HepG2 (cell line): Measurements from ENCODE around the gene CNPPD1. TPM values are rescaled to one million over a fixed set of nuclear protein-coding genes. Genes with fewer than 3 reads are reported as not detected.
"Not testable (repeated sequence)": the region's sequence is repeated elsewhere in the genome, so short reads cannot be mapped to it uniquely, and the experiment has no call there.

ENCODE experiments used
- ERF ChIP-seq: IDR thresholded peaks from 2 replicates; pipeline ENCODE4 v1.6.1; 2018; ENCODE audit warnings: missing biosample characterization, missing genetic modification reagents
- GTF2F1 ChIP-seq: fragments of 150-350 bp; IDR thresholded peaks from 2 replicates; pipeline ENCODE4 v1.6.1; 2014; ENCODE audit warnings: low read length
- HMGXB3 ChIP-seq: sonication (generic); formaldehyde crosslinking; IDR thresholded peaks from 2 replicates; pipeline ENCODE4 v1.4.0; 2020; ENCODE audit warnings: missing genetic modification reagents, borderline replicate concordance
- HNF4A ChIP-seq: sonication (generic); formaldehyde crosslinking; IDR thresholded peaks from 2 replicates; pipeline ENCODE4 v1.4.0; 2020; ENCODE audit warnings: missing genetic modification reagents
- LCORL ChIP-seq, 2 experiments: fragments of 450-650 bp in 1 of 2; sonication (generic) in 1 of 2; formaldehyde crosslinking in 1 of 2; IDR thresholded peaks; 2 replicates each; pipeline versions ENCODE4 v1.5.0 to v1.6.1; 2017 to 2020; ENCODE audit warnings: antibody characterized with exemption in 1 of 2, missing genetic modification reagents in 1 of 2
- NFYB ChIP-seq: sonication (generic); formaldehyde crosslinking; IDR thresholded peaks from 2 replicates; pipeline ENCODE4 v1.4.0; 2020; ENCODE audit warnings: missing genetic modification reagents
- PAXIP1 ChIP-seq: sonication (generic); formaldehyde crosslinking; conservative IDR thresholded peaks from 2 replicates; pipeline ENCODE4 v1.4.0; 2020; ENCODE audit warnings: mild to moderate bottlenecking, missing genetic modification reagents, moderate library complexity
- POLR2AphosphoS5 ChIP-seq: IDR thresholded peaks from 2 replicates; pipeline ENCODE4 v1.6.1; 2012; ENCODE audit warnings: low read depth, low read length
- SOX5 ChIP-seq: IDR thresholded peaks from 2 replicates; pipeline ENCODE4 v1.6.1; 2016; ENCODE audit warnings: borderline replicate concordance
- SOX6 ChIP-seq, 2 experiments: fragments of 450-650 bp in 1 of 2; sonication (generic) in 1 of 2; formaldehyde crosslinking in 1 of 2; IDR thresholded peaks; 2 replicates each; pipeline versions ENCODE4 v1.4.0 to v1.6.1; 2017 to 2020; ENCODE audit warnings: antibody characterized with exemption in 1 of 2, mild to moderate bottlenecking in 1 of 2, missing genetic modification reagents in 1 of 2
- SP4 ChIP-seq: sonication (generic); formaldehyde crosslinking; IDR thresholded peaks from 2 replicates; pipeline ENCODE4 v1.8.1; 2023; ENCODE audit warnings: mild to moderate bottlenecking, missing genetic modification reagents
- ZGPAT ChIP-seq: IDR thresholded peaks from 2 replicates; pipeline ENCODE4 v1.6.1; 2016; ENCODE audit warnings: mild to moderate bottlenecking
- ZMYM4 ChIP-seq: sonication (generic); formaldehyde crosslinking; IDR thresholded peaks from 2 replicates; pipeline ENCODE4 v1.8.1; 2023; ENCODE audit warnings: mild to moderate bottlenecking, missing genetic modification reagents
- ZNF350 ChIP-seq: sonication (generic); formaldehyde crosslinking; IDR thresholded peaks from 2 replicates; pipeline ENCODE4 v1.4.0; 2020; ENCODE audit warnings: mild to moderate bottlenecking, low read depth, missing genetic modification reagents, borderline replicate concordance
- ZNF430 ChIP-seq: sonication (generic); formaldehyde crosslinking; IDR thresholded peaks from 2 replicates; pipeline ENCODE4 v1.9.0; 2021; ENCODE audit warnings: mild to moderate bottlenecking, missing genetic modification reagents
- ZNF510 ChIP-seq: sonication (generic); formaldehyde crosslinking; IDR thresholded peaks from 2 replicates; pipeline ENCODE4 v1.4.0; 2020; ENCODE audit warnings: low read depth, mild to moderate bottlenecking, missing genetic modification reagents
- polyA plus RNA-seq, 8 experiments: library from polyadenylated mRNA; depleted of rRNA in 3 of 8; stranded (reverse) in 7 of 8; unstranded in 1 of 8; fragments of >200 nt; fragmentation: Illumina TruSeq in 4 of 8; extraction: Trizol in 4 of 8; gene quantifications; 2 replicates each; pipeline versions ENCODE4 v1.2.1 to v1.2.3, GENCODE V29; 2011 to 2016; ENCODE audit warnings: low read depth in 4 of 8, missing spikeins in 1 of 8, mixed read lengths in 1 of 8; ENCODE audit not compliant: insufficient read depth in 1 of 8
- total RNA-seq, 5 experiments: library from RNA; depleted of rRNA; stranded (reverse); fragments of >200 nt; fragmentation: Illumina TruSeq; extraction: Trizol; gene quantifications; 2 replicates each; pipeline ENCODE4 v1.2.3, GENCODE V29; 2016; ENCODE audit warnings: low read depth in 1 of 5

CNPPD1 gene
- total and polyA plus RNA-seq, 2 of the 13 experiments (the other 11 are each of a cell fraction or from before 2014, with no cell fraction given): 35.5 to 49.4 TPM

- TF ChIP-seq ZGPAT (CRISPR knock-in tag) (peak; percentile 43; the same call in 1 of the 2 replicates), PAXIP1 (peak; percentile 26; the same call in 1 of the 2 replicates), ERF (CRISPR knock-in tag) (0 out of 2 replicates have a peak, but pooled peaks have one; percentile 22), ZNF510 (CRISPR knock-in tag) (0 out of 2 replicates have a peak, but pooled peaks have one; percentile 66), HMGXB3 (CRISPR knock-in tag) (peak; percentile 93), HNF4A (CRISPR knock-in tag) (peak; percentile 9; the same call in 1 of the 2 replicates), ZMYM4 (CRISPR knock-in tag) (peak; percentile 94), SOX6 (CRISPR knock-in tag; IDR thresholded peaks at IDR 0.05) (peak; percentile 38), NFYB (CRISPR knock-in tag) (peak; percentile 84), SOX5 (CRISPR knock-in tag) (peak; percentile 33; the same call in 1 of the 2 replicates), ZNF430 (0 out of 2 replicates have a peak, but pooled peaks have one; percentile 32), GTF2F1 (peak; percentile 84), SP4 (CRISPR knock-in tag) (peak; percentile 56; the same call in 1 of the 2 replicates), ZNF350 (CRISPR knock-in tag) (peak; percentile 27; the same call in 1 of the 2 replicates), POLR2AphosphoS5 (peak; percentile 92), LCORL (CRISPR knock-in tag; IDR thresholded peaks at IDR 0.05) (peak; percentile 29; the same call in 1 of the 2 replicates)
- not testable (repeated sequence) for TF ChIP-seq SOX6, LCORL (IDR thresholded peaks at IDR 0.05)
These were observed 24.0 kb upstream of the CNPPD1 start (continued) for GRCh38 chr2:219200502-219201326.
